ENCODE measurements around the gene LBH. TPM values are rescaled to one million over a fixed set of nuclear protein-coding genes. Genes with fewer than 3 reads are reported as not detected.

Gene LBH
- total RNA-seq, 4 donors from 2014 or later: 2.4 to 22.7 (median 17.6) TPM

GRCh38 chr2:30280596-30281434 lies 49.5 kb downstream of the LBH start:
- Histone ChIP-seq H3K27me3 (no peaks in the 10 kb centered on the region), H3K4me1 (peaks cover 0 to 9% (median 0%) of the 10 kb centered on the region in 3 donors), H3K9me3 (no peaks in the 10 kb centered on the region), H3K36me3 (no peaks in the 10 kb centered on the region), H3K4me3 (no peak overlapping the region), H3K27ac (no peak overlapping the region)
- WGBS, 2 donors: 83 to 85% methylated on average over 8 of the region's 8 CpGs
- intact Hi-C loops (cut with DNase I): no loop called here
- no peak for DNase-seq
- TF ChIP-seq POLR2A (IDR thresholded peaks at IDR 0.05) (no peak), CTCF (IDR thresholded peaks at IDR 0.05) (no peak)

- H3K9me3 ChIP-seq: no peaks in the 10 kb centered on the region
- DNase-seq: no peak
- no peaks in the 10 kb centered on the region for H3K27me3 ChIP-seq
- intact Hi-C loops (cut with DNase I): no loop called here
- TF ChIP-seq POLR2A (IDR thresholded peaks at IDR 0.05): no peak
- no peak for TF ChIP-seq CTCF (IDR thresholded peaks at IDR 0.05)
- no peaks in the 10 kb centered on the region for H3K36me3 ChIP-seq
- H3K27ac ChIP-seq: no peak overlapping the region
- H3K4me1 ChIP-seq: no peaks in the 10 kb centered on the region
- H3K4me3 ChIP-seq: no peak overlapping the region
- 78 to 88% methylated on average over 4 to 5 of the region's 6 CpGs for WGBS, 2 donors
Observed at GRCh38 chr2:30282081-30282480, 50.7 kb downstream of the LBH start.

- H3K4me3 ChIP-seq: no peak overlapping the region
- no peak for DNase-seq
- TF ChIP-seq POLR2A (IDR thresholded peaks at IDR 0.05) (no peak), CTCF (IDR thresholded peaks at IDR 0.05) (no peak)
- 89 to 100% methylated on average over 1 to 2 of the region's 4 CpGs for WGBS, 2 donors
- no peaks in the 10 kb centered on the region for H3K9me3 ChIP-seq
- no peak overlapping the region for H3K27ac ChIP-seq
- no peaks in the 10 kb centered on the region for H3K27me3 ChIP-seq
- H3K36me3 ChIP-seq: no peaks in the 10 kb centered on the region
- intact Hi-C loops (cut with DNase I): no loop called here
- H3K4me1 ChIP-seq: no peaks in the 10 kb centered on the region
Observed at GRCh38 chr2:30282721-30283120, 51.4 kb downstream of the LBH start.

- no peak for DNase-seq
- TF ChIP-seq POLR2A (IDR thresholded peaks at IDR 0.05): no peak
- no peak for TF ChIP-seq CTCF (IDR thresholded peaks at IDR 0.05)
- Histone ChIP-seq H3K9me3 (no peaks in the 10 kb centered on the region), H3K36me3 (no peaks in the 10 kb centered on the region), H3K27me3 (no peaks in the 10 kb centered on the region), H3K4me1 (peaks cover 0 to 3% (median 0%) of the 10 kb centered on the region in 3 donors), H3K27ac (no peak overlapping the region), H3K4me3 (no peak overlapping the region)
- WGBS, 2 donors: 82 to 87% methylated on average over 11 to 14 of the region's 14 CpGs
- intact Hi-C loops (cut with DNase I): no loop called here
Observed at GRCh38 chr2:30283931-30284565, 52.7 kb downstream of the LBH start.

GRCh38 chr2:30285758-30286157 lies 54.4 kb downstream of the LBH start:
- Histone ChIP-seq H3K27ac (no peak overlapping the region), H3K9me3 (no peaks in the 10 kb centered on the region), H3K36me3 (no peaks in the 10 kb centered on the region), H3K4me1 (peaks cover 0 to 3% (median 0%) of the 10 kb centered on the region in 3 donors), H3K27me3 (no peaks in the 10 kb centered on the region), H3K4me3 (no peak overlapping the region)
- DNase-seq: no peak
- TF ChIP-seq CTCF (IDR thresholded peaks at IDR 0.05) (no peak), POLR2A (IDR thresholded peaks at IDR 0.05) (no peak)
- intact Hi-C loops (cut with DNase I): no loop called here
- whole genome bisulfite sequencing, 2 donors: 87 to 93% methylated on average over 3 of the region's 3 CpGs
